DOHH2 (cell line): ENCODE measurements around the gene NIPAL3.

Experiments
- CTCF ChIP-seq: fragments of 200-600 bp; sonication (generic); IDR thresholded peaks from one replicate; pipeline ENCODE4 v1.5.1; 2014; ENCODE audit warnings: antibody characterized with exemption, mild to moderate bottlenecking, low read depth, low read length; ENCODE audit not compliant: poor library complexity, severe bottlenecking
- EZH2phosphoT487 ChIP-seq: fragments of 200-600 bp; sonication (generic); IDR thresholded peaks from 2 replicates; pipeline ENCODE4 v1.6.1; 2017; ENCODE audit warnings: borderline replicate concordance, mild to moderate bottlenecking, antibody characterized with exemption, low read length, moderate library complexity, mixed read lengths

GRCh38 chr1:24440436-24440835, 24.8 kb downstream of the NIPAL3 start:
- TF ChIP-seq CTCF (no peak), EZH2phosphoT487 (no peak)
